Activated T-cell treated with anti-CD3 and anti-CD28 coated beads for 24 hours (primary cell): ENCODE measurements around the gene LRRC4B.
"Not testable (repeated sequence)": the region's sequence is repeated elsewhere in the genome, so short reads cannot be mapped to it uniquely, and the experiment has no call there.

Experiments
- DNase-seq: peaks from one replicate; pipeline ENCODE4 v3.0.0-alpha.2; 2020; ENCODE audit warnings: low read depth

LRRC4B gene

DNA sequence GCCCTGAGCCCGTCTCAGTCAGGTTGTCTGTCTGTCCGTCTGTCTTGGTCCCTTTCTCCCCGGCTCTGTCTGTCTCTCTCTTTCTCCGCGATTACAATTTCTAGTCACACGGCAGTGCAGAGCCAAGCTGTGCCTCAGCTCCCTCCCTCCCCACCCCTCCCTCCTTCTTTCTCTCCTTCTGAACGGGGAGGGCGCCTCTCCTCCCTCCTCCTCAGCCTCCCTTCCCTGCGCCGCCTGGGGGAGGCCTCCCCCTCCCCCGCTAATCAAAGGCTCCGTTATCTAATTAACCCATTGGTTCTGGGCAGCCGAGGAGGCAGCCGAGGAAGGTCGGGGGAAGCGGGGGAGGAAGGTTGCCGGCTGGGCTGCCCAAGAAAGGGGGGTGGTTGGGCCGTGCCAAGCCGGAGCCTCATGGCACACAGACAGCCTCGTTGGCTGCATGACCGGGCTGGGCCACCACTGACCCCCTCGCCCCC lies 16.5 kb downstream of the LRRC4B start:
- no peak for DNase-seq

DNA sequence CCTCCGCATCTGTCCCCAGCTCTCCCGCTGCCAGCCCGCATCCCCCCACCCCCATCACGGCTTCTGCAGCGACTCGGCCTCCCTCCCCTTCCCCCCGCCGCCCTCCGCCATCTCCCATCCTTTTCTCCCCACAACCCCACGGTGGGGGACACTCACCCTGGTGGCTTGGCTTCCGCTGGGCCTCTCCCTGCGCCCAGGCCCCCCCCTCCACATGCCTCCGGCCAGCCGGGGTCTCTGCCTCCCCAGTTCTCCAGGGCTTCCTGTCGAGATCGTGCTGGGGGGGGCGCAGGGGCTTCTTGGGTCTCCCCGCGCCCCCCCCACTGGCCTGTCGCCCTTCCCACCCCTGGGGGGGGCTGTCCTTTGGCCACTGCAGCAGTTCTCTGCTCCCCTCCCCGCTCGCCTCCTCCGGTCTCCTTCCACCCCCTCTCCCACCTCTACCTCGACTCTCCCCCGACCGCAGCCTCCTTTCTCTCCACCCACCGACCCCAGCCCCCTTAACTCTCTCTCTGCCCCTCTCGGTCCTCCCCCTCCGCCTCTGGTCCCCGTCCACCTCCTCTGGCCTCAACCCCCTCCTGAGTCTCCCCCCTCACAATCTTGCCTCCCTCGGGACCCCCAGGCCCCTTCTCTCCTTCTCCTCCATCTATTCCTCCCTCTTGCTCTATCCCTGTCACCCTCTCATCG lies 17.1 kb downstream of the LRRC4B start:
- DNase-seq = no peak

DNA sequence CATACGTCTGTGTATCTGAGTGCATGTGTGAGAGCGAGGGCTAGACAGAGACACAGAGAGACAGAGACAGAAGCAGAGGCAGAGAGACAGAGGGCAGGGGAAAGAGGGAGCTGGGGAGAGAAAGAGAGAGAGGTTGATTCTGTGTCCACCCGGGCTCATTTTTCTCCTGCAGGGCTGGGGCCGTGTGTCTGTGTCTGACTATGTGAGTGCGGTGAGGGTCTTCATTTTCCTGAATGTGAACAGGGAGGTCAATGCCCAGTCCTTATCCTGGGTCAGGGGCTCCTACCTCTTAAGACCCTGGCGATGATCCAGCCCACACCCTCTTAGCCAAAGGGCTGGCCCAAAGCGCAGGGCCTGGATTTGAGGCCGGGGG lies 17.7 kb downstream of the LRRC4B start:
- no peak for DNase-seq

DNA sequence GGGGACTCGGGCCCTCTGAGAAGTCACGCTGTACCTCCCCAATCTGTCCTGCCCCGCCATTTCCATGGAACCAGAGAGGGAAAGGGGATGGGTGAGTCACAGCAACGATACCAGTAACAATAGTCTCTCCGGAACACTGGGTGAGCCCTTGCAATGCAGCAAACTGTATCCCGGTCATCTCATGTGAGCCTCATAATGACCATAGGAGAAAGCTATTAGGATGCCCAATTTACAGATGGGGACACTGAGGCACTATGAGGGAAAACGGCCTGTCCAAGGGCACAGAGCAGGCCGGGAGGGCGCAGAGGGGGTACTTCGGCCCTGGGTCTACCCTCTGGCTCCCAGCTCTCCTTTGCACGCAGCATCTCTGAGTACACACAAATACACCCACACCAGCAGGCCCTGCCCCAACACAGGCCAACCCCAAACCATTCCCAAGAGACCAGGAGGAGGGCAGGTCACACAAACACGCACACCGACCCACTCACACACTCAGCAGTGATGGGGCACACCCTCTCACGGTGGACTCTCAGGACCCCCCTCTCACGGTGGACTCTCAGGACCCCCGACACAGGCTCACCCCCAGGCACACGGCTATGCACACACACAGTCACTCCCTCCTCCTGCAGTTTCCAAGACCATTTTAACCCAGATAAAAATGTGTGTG lies 18.2 kb downstream of the LRRC4B start:
- no peak for DNase-seq

DNA sequence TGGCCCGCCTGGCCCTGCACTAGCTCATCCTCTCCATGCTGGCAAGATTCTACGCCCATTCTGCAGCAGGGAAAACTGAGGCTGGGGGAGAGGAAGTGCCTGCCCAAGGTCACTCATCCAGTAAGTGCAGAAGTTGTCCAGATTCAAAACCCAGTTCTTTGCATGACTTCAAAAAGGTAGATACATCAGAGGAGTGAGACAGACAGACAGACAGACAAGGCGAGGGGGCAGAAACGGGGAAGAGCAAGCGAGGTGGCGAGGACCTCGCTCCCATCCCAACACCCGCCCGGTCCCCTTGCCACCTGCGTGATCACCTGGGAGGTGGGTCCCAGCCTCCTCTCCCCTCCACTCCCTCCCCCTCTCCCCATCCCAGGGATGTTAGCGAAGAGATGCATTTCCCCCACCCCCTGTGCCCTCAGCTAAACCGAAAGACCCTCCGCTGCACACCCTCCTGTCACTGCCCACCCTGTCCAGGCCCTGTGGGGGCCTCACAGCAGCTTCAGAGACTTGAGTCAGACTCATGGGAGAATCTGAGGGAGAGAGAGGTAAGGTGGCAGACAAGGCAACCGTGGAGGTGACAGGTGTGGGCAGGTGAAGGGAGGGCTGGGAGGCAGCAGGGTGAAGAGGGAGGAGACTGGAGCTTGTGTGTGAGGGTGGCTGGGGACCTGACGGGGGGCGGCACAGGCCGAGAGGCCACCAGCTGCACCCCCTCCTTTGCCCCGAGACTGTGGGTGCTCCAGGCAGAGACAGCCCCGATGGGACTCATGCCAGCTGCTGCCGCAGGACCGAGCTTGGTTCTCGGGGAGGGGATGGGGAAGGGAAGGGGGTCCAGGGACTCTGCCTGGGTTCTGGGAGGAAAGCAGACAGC lies 18.9 kb downstream of the LRRC4B start:
- no peak for DNase-seq

DNA sequence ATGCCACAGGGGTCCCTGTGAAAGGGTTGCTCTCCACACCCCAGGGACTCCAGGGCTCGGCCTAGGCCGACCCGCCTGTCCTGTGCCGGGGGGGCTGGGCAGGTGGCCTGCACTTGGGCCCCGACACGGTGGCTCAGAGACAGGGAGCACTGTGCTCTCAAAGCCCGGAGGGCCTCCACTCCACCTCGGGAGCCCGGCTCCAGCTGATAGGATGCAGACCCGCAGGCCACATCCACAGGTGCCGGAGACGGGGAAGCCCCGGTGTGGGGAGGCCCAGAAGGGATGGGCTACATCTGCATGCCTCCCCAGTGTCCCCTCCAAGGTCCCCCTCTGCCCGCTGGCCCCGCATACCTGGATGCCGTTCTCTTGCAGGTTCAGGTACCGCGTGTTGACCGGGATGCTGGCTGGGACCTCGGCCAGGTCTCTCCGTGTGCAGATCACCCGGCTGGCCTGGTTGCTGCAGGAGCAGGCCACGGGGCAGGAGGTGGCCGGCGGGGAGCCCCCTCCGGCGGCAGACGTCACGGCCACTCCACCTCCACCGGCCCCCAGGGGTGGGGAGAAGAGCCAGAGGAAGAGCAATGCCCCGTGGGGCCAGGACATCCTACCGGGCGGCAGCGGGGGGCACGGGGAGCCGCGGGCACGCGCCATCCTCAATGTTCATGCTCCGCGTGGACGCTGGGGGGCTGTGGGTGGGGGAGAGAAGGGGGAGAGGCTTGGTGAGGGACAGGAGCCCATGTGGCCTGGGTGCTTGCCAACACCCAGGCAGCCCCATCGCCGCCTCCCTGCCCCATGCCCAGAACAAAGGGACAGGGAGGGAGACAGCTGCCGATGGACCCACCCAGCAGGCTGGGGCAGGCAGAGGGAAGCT lies 19.8 kb downstream of the LRRC4B start:
- DNase-seq = no peak

DNA sequence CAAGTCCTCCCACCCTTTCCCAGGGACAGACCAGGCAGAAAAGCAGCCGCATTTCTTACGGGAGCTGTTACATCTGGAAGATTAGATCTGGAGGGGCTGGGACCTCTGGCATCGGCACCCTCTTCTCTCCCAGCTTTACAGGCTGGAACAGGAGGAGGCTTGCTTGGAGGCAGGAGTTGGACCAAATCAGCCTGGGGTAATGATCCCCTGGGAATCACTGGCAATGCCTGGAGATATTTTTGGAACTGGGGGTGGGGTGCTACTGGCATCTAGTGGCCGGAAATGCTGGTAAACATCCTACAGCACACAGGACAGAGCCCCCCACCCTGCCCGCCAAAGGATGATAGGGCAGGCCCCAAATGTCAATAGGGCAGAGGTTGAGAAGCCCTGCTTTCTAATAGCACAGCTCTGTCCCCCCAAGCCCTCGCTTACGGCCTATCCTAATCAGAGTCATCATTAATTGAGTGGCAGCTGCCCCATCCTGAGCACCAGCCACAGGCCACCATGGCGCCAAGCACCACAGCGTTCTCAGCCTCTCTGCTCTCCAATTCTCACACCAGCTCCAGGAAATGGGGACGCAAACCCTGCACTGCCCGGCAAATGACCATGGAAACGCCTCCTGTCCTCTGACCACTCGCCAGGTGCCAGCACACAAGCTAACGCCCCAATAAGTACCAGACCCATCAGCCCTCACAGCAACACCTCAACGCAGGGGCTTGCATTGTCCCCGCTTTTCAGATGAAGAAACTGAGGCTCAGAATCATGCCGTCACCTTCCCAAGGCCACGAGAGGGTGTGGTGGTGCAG lies 20.6 kb downstream of the LRRC4B start:
- no peak for DNase-seq

DNA sequence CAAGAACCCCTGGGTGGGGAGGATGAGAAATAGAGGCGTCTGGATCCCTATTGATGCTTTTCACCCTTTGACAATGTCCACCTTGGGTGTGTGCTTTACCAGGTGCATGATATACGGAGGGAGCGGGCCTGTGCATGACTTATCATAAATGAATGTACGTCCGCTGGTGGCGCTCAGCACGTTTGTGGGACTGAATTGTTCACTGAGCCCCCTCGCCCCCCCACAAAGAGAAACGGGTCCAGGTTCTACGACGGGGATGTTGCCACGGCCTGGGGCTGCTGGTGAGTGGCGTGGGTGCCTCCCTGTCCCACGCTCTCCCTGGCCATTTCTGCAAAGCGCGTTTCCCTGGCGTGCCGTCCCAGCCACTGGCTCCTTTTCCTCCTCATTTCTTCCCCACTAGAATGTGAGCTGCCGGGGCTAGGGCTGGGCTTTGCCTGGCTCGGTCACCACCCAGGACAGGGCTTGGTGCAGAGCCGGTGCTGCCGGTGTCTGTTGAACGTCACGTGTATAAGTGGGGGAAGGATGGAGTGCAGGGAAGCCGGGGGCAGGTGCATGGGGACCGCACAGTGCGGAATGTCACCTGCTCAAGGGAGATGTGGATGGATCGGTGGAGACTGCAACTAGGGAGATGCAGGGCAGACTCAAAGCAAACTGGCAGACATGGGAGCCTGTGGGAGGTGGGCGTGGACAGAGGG lies 21.6 kb downstream of the LRRC4B start:
- DNase-seq = no peak

DNA sequence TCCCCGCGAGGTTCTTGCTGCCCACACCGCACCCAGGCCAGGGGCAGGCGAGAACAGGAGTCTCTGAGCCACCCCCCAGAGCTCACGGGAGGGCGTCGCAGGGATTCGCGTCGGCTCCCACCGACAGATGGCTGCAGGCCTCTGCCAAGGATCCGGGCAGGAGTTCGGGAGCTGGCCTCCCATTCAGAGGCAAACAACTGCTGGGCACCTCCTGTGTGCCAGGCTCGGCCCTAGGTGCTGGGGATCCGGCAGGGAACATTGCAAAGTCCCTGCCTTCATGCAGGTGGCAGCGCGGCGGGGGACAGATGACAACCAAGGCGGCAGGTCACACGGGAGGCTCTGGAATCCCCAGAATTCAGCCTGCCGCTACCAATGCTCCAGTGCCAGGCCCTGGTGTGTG lies 25.3 kb downstream of the LRRC4B start:
- DNase-seq = no peak

DNA sequence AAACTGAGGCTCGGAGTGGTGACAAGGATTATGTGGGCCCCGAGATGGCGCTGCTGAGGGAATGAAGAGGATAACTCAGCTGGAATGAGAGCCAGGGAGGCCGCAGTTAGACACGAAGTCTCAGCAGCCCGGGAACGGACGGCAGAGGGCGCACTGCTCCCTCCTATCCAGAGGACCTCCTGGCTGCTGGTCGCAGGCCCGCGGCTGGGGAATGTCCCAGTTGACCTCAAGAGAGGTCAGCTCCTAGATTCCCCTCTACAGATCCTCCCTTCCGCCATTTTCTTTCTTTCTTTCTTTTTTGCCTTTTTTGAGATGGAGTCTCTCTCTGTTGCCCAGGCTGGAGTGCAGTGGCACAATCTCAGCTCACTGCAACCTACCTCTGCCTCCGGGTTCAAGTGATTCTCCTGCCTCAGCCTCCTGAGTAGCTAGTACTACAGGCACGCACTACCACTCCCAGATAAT lies 30.4 kb downstream of the LRRC4B start:
- peak; percentile 44 for DNase-seq

DNA sequence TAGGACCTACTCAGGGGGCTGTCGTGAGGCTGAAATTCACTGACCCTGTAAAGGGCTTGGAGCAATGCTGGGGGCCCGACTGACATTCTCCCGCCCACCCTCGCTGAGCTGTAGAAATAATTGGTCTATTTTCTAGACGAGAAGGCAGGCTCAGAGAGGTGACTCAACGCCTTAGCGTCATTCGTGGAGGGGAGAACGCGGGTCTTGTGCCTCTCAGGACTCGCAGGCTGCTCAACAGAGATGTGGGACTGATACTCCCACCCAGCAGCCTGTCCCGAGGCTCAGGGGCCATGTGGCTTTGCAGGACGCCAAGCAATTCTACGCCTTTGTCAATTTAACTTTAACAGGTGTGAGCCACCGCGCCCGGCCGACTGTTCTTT lies 30.9 kb downstream of the LRRC4B start:
- DNase-seq = no peak

DNA sequence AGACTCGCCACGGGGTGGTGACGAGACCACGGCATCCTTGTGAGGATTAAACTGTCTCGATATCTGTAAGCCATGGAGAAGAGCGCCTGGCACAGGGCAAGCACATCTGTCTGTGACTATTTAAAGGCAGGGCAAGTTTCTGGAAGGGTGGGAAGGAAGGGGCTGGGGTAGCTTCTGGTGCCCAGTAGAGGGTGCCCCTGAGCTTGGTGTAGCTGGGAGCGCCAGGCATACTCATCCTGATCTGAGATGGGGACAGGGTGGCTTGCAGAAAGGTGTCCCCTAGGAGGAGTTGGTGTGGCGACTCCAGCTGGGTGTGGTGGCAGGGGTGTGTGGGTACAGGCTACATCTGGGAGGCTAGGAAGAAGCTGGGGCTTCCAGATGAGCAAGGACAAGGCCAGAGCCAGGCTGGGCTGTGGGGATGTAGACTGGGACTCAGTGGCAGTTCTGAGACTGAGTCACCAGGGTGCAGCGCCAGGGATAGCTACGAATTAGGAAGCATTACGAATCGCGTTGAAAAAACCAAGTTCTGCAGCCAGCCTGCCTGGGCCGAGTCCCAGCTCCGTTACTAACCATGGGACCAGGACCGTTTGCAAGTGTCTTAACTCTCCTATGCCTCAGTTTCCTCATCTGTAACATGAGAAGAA lies 31.5 kb downstream of the LRRC4B start:
- DNase-seq = no peak

DNA sequence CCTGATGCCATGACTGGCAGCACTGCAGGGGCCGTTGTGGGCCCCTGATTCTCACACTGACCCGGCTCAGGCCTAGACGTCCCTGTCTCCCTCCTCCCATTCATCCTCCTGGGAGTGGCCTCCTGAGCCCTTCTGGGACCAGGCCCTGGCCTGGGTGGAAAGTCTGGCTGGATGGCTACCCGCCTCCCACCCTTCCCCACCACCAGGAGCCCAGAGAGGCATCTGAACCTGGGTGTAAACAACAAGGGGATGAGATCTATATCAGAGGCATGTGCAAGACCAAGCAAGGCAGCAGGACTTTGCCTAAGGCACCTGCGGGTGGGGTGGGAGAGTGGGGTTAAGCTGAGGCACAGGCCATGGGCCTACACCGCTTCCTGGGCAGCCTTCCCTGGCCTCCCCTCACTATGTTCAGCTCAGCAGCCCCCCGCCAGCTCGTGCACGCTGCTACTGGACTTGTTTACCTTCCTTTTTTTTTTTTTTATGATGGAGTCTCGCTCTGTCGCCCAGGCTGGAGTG lies 32.5 kb downstream of the LRRC4B start:
- no peak for DNase-seq

DNA sequence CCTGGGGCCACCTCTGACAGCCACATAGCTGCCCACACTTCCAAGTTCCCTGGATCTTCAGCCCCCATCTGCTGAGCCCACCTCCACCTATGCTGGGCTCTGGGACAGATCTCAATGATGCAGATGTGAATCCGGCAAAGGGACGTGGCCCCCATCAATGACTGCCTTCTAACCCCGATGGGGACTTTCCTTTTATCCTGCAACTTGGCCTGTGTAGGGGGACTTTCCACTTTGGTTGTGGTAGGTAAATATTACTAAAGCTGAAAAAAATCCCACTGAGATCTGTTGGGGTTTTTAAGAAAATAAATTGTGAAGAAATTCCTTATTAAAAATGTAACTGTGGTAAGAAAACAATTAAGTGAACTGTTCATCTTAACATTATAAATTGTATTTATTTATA lies 33.8 kb downstream of the LRRC4B start:
- no peak for DNase-seq

DNA sequence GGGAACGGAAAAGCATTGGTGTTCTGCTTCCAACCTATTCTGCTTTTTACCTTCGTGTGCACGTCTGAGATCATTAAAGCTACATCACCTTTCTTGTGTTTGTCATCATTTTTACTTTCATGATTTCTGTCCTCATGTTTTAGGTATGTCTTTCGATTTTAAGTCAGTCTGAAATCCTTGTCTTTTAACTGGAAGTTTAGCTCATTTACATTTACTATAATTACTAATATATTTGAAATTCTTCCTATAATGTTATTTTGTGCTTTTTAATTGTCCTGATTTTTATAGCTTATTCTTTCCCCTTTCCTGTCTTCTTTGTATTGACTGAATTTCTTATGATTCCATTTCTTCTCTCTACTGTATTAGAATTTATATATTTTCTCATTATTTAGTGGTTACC lies 35.3 kb downstream of the LRRC4B start:
- DNase-seq = no peak

DNA sequence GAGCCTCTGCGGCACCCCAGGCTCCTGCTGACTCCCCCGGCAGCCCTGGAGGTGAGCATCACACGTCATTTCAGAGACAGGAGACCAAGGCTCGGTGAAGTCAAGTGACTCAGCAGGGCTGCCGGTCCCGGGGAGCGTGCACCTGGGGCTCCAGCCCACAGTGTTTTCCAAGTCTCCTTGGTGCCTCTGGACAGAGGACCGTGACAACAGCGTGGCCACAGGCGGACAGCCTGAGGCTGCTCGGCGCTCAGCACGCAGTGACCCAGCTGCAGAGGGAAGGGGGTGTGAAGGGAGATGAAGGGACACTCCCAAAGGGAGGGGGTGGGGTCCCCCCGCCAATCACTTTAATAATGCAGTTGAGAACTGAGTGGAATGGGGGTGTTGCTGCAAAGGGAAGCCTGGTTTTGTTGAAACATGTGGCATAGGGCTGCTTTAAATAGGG lies 37.0 kb downstream of the LRRC4B start:
- DNase-seq = no peak

DNA sequence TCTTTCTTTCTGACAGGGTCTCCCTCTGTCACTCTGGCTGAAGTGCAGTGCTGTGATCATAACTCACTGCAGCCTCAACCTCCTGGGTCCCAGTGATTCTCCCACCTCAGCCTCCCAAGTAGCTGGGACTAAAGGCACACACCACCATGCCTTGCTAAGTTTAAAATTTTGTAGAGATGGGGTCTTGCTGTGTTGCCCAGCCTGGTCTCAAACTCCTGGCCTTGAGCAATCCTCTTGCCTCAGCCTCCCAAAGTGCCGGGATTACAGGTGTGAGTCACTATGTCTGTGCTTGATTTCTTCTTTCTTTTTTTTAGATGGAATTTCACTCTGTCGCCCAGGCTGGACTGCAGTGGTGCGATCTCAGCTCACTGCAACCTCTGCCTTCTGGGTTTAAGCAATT lies 40.2 kb downstream of the LRRC4B start:
- not testable (repeated sequence) for DNase-seq

DNA sequence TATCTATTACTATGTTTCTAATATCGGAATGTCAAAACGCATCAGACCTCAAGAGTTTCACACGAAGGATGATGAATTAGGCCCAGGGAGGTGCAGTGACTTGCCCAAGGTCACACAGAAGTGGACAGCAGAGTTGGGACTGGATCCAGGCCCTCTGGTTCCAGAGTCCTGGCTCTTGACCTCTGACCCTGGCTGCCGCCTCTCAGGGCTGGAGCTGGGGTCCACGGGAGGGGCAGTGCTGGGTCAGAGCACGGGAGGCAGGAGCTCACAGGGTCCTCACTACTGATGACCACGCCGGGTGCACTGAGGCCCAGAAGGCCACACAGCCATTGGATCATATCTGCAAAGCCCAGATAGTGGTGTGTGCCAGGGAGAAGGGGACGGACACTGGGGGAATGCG lies 45.4 kb downstream of the LRRC4B start:
- DNase-seq = no peak

DNA sequence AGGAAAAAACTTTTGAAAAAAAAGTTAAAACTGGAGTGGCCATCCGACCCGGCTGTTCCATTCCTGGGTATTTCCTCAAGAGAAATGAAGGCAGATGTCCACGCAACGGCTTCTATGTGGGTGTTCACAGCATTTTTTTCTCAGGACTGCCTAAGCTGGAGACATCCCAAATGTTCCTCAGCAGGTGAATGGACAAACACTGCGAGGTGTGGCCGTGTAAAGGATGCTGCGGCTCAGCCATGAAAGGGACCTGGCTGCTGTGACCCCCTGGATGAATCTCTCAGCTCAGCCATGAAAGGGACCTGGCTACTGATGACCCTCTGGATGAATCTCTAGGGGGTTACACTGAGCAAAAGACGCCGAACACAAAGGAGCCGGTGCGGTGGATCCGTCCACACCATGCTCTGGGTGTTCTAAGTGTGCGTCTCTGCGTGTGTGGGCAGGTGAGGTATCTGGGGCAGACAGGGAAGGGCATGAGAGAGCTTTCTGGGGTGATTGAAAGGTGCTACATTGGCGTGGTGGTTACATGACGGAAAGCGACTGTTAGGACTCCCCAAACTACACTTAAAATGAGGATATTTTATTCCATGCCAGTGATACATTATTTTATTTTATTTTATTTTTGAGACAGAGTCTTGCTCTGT lies 47.3 kb downstream of the LRRC4B start:
- DNase-seq = no peak
